ENCODE data around the gene SGMS1. TPM values are rescaled to one million over a fixed set of nuclear protein-coding genes. Genes with fewer than 3 reads are reported as not detected.

The SGMS1 gene
- total RNA-seq, 4 donors from 2014 or later, result 153 to 235 (median 186) TPM

- intact Hi-C loops (cut with DNase I; ENCODE audit: low total_unique reads), result no loop called here
- 87 to 93% methylated on average over 4 of the region's 4 CpGs for WGBS, 2 donors
- H3K4me3 ChIP-seq (ENCODE audit: low read depth, poor library complexity, severe bottlenecking), result no peak overlapping the region
- DNase-seq (ENCODE audit: low spot score in 2 of 2), result no peak
- no peak for TF ChIP-seq POLR2A (IDR thresholded peaks at IDR 0.05)
- TF ChIP-seq CTCF (IDR thresholded peaks at IDR 0.05), result no peak
Measured at GRCh38 chr10:50310560-50311174, 313.1 kb downstream of the SGMS1 start.

DNA sequence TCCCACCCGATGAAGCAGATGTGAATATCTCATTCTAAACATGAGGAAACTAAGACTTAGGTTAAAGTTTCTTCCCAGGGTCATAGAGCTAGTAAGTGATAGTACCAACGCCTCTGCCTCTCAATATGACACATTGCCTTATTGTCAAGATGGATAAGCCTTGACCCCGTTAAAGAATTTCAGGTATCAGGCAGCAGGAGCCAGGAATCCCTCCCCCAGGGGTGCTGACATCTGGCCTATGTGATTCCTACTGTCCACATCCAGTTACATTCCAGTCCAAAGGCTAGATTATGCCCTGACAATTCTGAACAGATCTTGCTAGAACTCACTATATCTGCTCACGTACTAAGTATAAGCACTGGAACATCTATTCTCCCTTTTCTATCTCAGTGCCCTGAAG lies 314.4 kb downstream of the SGMS1 start:
- TF ChIP-seq CTCF (IDR thresholded peaks at IDR 0.05), result no peak
- no peak for TF ChIP-seq POLR2A (IDR thresholded peaks at IDR 0.05)
- DNase-seq (ENCODE audit: low spot score in 2 of 2), result no peak
- 85 to 93% methylated on average over 4 of the region's 4 CpGs for WGBS, 2 donors
- H3K4me3 ChIP-seq (ENCODE audit: low read depth, poor library complexity, severe bottlenecking), result no peak overlapping the region
- intact Hi-C loops (cut with DNase I; ENCODE audit: low total_unique reads), result no loop called here

DNA sequence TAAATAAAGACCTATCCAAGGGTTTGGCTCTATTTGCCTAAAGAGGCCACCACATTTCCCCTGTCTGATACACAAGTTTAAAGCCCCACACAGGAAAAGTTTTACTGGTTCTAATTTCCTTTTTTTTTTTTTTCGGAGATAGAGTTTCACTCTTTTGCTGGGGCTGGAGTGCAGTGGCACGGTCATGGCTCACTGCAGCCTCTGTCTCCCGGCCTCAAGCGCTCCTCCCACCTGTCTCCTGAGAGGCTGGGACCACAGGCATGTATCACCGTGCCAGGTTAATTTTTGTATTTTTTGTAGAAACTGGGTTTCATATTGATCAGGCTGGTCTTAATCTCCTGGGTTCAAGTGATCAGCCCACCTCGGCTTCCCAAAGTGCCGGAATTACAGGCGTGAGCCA lies 319.1 kb downstream of the SGMS1 start:
- H3K4me3 ChIP-seq (ENCODE audit: low read depth, poor library complexity, severe bottlenecking), result no peak overlapping the region
- 93 to 95% methylated on average over 8 of the region's 8 CpGs for WGBS, 2 donors
- intact Hi-C loops (cut with DNase I; ENCODE audit: low total_unique reads), result no loop called here
- TF ChIP-seq CTCF (IDR thresholded peaks at IDR 0.05) (no peak), POLR2A (IDR thresholded peaks at IDR 0.05) (no peak)
- no peak for DNase-seq (ENCODE audit: low spot score in 2 of 2)

DNA sequence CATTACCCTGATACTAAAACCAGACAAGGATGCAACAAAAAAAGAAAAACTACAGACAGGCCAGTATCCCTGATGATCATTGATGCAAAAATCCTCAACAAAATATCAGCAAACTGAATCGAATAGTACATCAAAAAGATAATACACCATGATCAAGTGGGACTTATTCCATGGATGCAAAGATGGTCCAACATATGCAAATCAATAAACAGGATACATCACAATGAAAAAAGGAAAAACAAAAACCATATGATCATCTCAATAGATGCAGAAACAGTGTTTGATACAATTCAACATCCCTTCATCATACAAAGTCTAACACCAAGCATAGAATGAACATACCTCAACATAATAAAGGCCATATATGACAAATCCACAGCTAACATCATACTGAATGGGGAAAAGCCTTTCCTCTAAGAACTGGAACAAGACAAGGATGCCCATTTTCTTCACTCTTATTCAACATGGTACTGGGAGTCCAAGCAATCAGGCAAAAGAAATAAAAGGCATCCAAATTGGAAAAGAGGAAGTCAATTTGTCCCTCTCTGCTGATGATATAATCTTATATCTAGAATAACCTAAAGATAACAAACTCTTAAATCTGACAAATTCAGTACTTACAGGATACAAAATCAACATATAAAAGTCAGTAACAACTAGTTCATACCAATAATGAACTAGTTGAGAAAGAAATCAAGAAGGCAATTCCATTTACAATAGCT lies 323.6 kb downstream of the SGMS1 start:
- no peak overlapping the region for H3K4me3 ChIP-seq (ENCODE audit: low read depth, poor library complexity, severe bottlenecking)
- WGBS, 2 donors, result 81 to 97% methylated on average over 1 of the region's 1 CpG
- DNase-seq (ENCODE audit: low spot score in 2 of 2), result no peak
- TF ChIP-seq POLR2A (IDR thresholded peaks at IDR 0.05), result no peak
- no peak for TF ChIP-seq CTCF (IDR thresholded peaks at IDR 0.05)
- intact Hi-C loops (cut with DNase I; ENCODE audit: low total_unique reads), result loop anchor here (2.0 kb wide), 1 partner anchor 13 kb away; no protein-coding TSS in a partner anchor

DNA sequence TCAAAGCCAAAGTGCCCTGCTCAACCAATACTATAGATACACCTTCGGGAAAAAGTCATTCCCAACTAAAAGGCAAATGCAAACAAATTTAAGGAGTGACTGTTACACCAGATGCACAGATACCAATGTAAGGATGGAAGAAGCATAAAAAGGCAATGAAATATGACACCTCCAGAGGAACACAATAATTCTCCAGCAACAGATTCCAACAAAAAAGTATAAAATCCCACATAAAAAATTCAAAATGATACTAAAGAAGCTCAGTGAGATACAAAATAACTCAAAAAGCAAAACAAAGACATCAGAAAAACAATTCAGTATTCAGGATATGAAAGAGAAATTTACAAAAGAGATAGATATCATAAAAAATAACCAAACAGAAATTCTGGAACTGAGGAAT lies 328.4 kb downstream of the SGMS1 start:
- TF ChIP-seq CTCF (IDR thresholded peaks at IDR 0.05) (no peak), POLR2A (IDR thresholded peaks at IDR 0.05) (no peak)
- intact Hi-C loops (cut with DNase I; ENCODE audit: low total_unique reads), result no loop called here
- 78 to 94% methylated on average over 1 of the region's 1 CpG for WGBS, 2 donors
- no peak for DNase-seq (ENCODE audit: low spot score in 2 of 2)
- no peak overlapping the region for H3K4me3 ChIP-seq (ENCODE audit: low read depth, poor library complexity, severe bottlenecking)
